GM20000 (cell line): ENCODE measurements around the gene MANSC1.

Experiments used
- DNase-seq: peaks from one replicate; pipeline ENCODE4 v3.0.0; 2012; ENCODE audit warnings: low spot score
- CTCF ChIP-seq: IDR thresholded peaks from 2 replicates; pipeline ENCODE4 v1.5.1; 2012; ENCODE audit warnings: mild to moderate bottlenecking, control low read depth; ENCODE audit errors: extremely low read depth, missing control alignments

Gene MANSC1

GRCh38 chr12:12387501-12387900 lies 37.5 kb upstream of the MANSC1 start:
- no peak for TF ChIP-seq CTCF
- no peak for DNase-seq

- no peak for DNase-seq
Observed at GRCh38 chr12:12384571-12385340, 34.7 kb upstream of the MANSC1 start.

GRCh38 chr12:12381982-12382381 lies 31.9 kb upstream of the MANSC1 start:
- no peak for TF ChIP-seq CTCF
- DNase-seq: no peak

More at GRCh38 chr12:12384571-12385340, 34.7 kb upstream of the MANSC1 start:
- no peak for TF ChIP-seq CTCF

GRCh38 chr12:12380949-12381593 lies 31.0 kb upstream of the MANSC1 start:
- TF ChIP-seq CTCF: no peak
- no peak for DNase-seq

GRCh38 chr12:12379831-12380730 lies 30.0 kb upstream of the MANSC1 start:
- peak; percentile 30 for DNase-seq
- no peak for TF ChIP-seq CTCF

GRCh38 chr12:12378616-12379015 lies 28.6 kb upstream of the MANSC1 start:
- no peak for DNase-seq
- TF ChIP-seq CTCF: no peak
